Loucy (cell line): ENCODE data around the gene OCEL1.

Source experiments
- CTCF ChIP-seq: fragments of 200-600 bp; sonication (generic); conservative IDR thresholded peaks from 2 replicates; pipeline ENCODE4 v1.5.1; 2014; ENCODE audit warnings: mild to moderate bottlenecking, antibody characterized with exemption, low read length
- EZH2phosphoT487 ChIP-seq: fragments of 200-600 bp; IDR thresholded peaks from 2 replicates; pipeline ENCODE4 v1.6.1; 2018; ENCODE audit warnings: antibody characterized with exemption, mild to moderate bottlenecking, moderate library complexity, borderline replicate concordance

- TF ChIP-seq CTCF (no peak), EZH2phosphoT487 (no peak)
Measured at GRCh38 chr19:17202249-17202648, 23.8 kb upstream of the OCEL1 start.
